Measurements from ENCODE around the gene VWA5B2.

Gene VWA5B2

DNA sequence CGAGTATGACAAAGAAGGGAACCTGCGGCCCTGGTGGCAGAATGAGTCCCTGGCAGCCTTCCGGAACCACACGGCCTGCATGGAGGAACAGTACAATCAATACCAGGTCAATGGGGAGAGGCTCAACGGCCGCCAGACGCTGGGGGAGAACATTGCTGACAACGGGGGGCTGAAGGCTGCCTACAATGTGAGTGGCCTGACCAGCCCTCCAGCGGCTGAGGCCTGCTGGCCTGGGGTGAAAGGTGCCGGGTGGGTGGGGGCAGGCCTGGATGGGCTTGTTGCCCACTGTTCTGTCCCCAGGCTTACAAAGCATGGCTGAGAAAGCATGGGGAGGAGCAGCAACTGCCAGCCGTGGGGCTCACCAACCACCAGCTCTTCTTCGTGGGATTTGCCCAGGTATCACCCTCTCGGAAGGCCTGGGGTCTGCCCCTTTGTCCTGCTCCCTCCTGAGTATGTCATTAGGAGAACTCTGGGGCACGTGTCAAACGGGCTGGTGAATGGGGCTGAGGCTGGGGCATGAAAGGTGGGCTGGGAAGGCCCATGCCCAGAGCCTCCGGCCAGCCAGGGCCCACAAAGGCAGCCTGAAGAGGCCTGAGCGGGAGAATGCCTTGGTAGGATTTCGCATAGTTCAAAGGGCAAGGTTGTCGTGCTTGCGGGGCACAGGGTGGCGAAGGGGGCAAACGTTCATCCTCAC lies 61.8 kb downstream of the VWA5B2 start:
- no peaks in the 10 kb centered on the region for H3K4me1 ChIP-seq (ENCODE audit: insufficient read depth, low read length)
- no peaks in the 10 kb centered on the region for H3K36me3 ChIP-seq (ENCODE audit: insufficient read depth, low read length)
- no peaks in the 10 kb centered on the region for H3K9me3 ChIP-seq (ENCODE audit: control insufficient read depth, insufficient read depth, low read length)
- H3K9ac ChIP-seq (ENCODE audit: low read depth, low read length): no peak overlapping the region

Data from ES-I3 (cell line).